GM12878 (cell line): ENCODE results near the gene PIF1.
"Not testable (repeated sequence)": the region's sequence is repeated elsewhere in the genome, so short reads cannot be mapped to it uniquely, and the experiment has no call there.

ENCODE experiments used
- BHLHE40 ChIP-seq, 2 experiments: fragments of 450-650 bp in 1 of 2; IDR thresholded peaks; 2 replicates each; pipeline ENCODE4 v1.6.1; 2011 to 2017; ENCODE audit warnings: low read depth in 2 of 2, borderline replicate concordance in 1 of 2, improper control_type of control experiment in 1 of 2, low read length in 1 of 2, mild to moderate bottlenecking in 1 of 2
- SIX5 ChIP-seq: IDR thresholded peaks from 2 replicates; pipeline ENCODE4 v1.6.1; 2011; ENCODE audit warnings: mild to moderate bottlenecking, low read depth, low read length, moderate library complexity; ENCODE audit not compliant: severe bottlenecking
- SUZ12 ChIP-seq: fragments of 200-600 bp; sonication (generic); IDR thresholded peaks from one replicate; pipeline ENCODE4 v1.6.1; 2018; ENCODE audit warnings: antibody characterized with exemption, mild to moderate bottlenecking; ENCODE audit not compliant: unreplicated experiment
- TF ChIP-seq, protein P1 (sequence below), 3 experiments: IDR thresholded peaks in 2 of 3; conservative IDR thresholded peaks in 1 of 3; 2 replicates each; pipeline ENCODE4 v1.5.1; 2011; ENCODE audit warnings: low read depth in 3 of 3, low read length in 3 of 3, mild to moderate bottlenecking in 3 of 3, control low read depth in 2 of 3, moderate library complexity in 2 of 3, inconsistent platforms in 1 of 3, mixed read lengths in 1 of 3; ENCODE audit not compliant: control insufficient read depth in 2 of 3, insufficient read depth in 1 of 3; ENCODE audit errors: extremely low read depth in 1 of 3

DNA sequence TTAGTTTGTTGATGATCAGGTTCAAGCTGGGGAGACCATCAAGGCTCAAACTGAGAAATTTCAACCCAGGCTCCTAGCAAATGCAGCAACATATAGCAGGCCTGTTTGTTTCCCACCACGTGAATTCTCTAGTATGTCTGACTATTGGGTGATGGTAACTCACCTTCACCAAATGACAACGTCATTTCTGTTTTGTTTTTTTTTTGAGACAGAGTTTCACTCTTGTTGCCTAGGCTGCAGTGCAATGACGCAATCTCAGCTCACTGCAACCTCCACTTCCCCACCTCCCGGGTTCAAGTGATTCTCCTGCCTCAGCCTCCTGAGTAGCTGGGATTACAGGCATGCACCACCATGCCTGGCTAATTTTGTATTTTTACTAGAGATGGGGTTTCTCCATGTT is 10.5 kb downstream of the PIF1 start:
- TF ChIP-seq SUZ12; BHLHE40 (IDR thresholded peaks at IDR 0.05; ENCODE audit: borderline replicate concordance in 1 of 2, low read depth in 2 of 2, low read length in 1 of 2); SIX5: not testable (repeated sequence)
- TF ChIP-seq, protein P1, sequence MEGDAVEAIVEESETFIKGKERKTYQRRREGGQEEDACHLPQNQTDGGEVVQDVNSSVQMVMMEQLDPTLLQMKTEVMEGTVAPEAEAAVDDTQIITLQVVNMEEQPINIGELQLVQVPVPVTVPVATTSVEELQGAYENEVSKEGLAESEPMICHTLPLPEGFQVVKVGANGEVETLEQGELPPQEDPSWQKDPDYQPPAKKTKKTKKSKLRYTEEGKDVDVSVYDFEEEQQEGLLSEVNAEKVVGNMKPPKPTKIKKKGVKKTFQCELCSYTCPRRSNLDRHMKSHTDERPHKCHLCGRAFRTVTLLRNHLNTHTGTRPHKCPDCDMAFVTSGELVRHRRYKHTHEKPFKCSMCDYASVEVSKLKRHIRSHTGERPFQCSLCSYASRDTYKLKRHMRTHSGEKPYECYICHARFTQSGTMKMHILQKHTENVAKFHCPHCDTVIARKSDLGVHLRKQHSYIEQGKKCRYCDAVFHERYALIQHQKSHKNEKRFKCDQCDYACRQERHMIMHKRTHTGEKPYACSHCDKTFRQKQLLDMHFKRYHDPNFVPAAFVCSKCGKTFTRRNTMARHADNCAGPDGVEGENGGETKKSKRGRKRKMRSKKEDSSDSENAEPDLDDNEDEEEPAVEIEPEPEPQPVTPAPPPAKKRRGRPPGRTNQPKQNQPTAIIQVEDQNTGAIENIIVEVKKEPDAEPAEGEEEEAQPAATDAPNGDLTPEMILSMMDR (IDR thresholded peaks at IDR 0.05 in 2 of 3, conservative IDR thresholded peaks at IDR 0.05 in 1 of 3; ENCODE audit: control insufficient read depth in 2 of 3, extremely low read depth in 1 of 3, insufficient read depth in 1 of 3, low read depth in 3 of 3, low read length in 3 of 3), result not testable (repeated sequence)
